Neural cell (in vitro differentiated cells): Measurements from ENCODE around the gene CD81. TPM values are rescaled to one million over a fixed set of nuclear protein-coding genes. Genes with fewer than 3 reads are reported as not detected.

Experiments
- H2AFZ ChIP-seq: fragments of 200-600, 300-800 bp; sonication (generic), shearing (Covaris generic); 2 replicates; pipeline ENCODE4 v1.6.0; 2014; ENCODE audit warnings: low read depth, mild to moderate bottlenecking, antibody characterized with exemption, low read length, moderate library complexity
- H3F3A ChIP-seq: fragments of 200-600 bp; shearing (Covaris generic); 2 replicates; pipeline ENCODE4 v1.6.1; 2016; ENCODE audit warnings: mild to moderate bottlenecking, moderate library complexity, mixed read lengths, antibody characterized with exemption, low read length; ENCODE audit not compliant: insufficient read depth, poor library complexity, severe bottlenecking
- H3K27ac ChIP-seq: fragments of 200-600, 300-800 bp; sonication (generic), shearing (Covaris generic); 2 replicates; pipeline ENCODE4 v1.5.1; 2014; ENCODE audit warnings: mild to moderate bottlenecking, low read length, moderate library complexity
- H3K27me3 ChIP-seq: fragments of 300-800, 200-600 bp; sonication (generic), shearing (Covaris generic); 2 replicates; pipeline ENCODE4 v1.6.0; 2014; ENCODE audit warnings: mild to moderate bottlenecking, low read depth, low read length, moderate library complexity; ENCODE audit not compliant: insufficient read depth
- H3K36me3 ChIP-seq: fragments of 300-800, 200-600 bp; sonication (generic), shearing (Covaris generic); 2 replicates; pipeline ENCODE4 v1.5.1; 2014; ENCODE audit warnings: mild to moderate bottlenecking, antibody characterized with exemption, low read length, moderate library complexity; ENCODE audit not compliant: insufficient read depth
- H3K4me2 ChIP-seq: fragments of 300-800, 200-600 bp; sonication (generic), shearing (Covaris generic); 2 replicates; pipeline ENCODE4 v1.6.0; 2014; ENCODE audit warnings: mild to moderate bottlenecking, low read length
- H3K4me3 ChIP-seq: fragments of 300-800, 200-600 bp; sonication (generic), shearing (Covaris generic); 2 replicates; pipeline ENCODE4 v1.5.1; 2014; ENCODE audit warnings: mild to moderate bottlenecking, low read length, moderate library complexity
- H3K79me2 ChIP-seq: fragments of 200-600 bp; shearing (Covaris generic); replicated peaks from 2 replicates; pipeline ENCODE4 v1.6.0; 2014; ENCODE audit warnings: mild to moderate bottlenecking, low read length, moderate library complexity; ENCODE audit not compliant: insufficient read depth
- H3K9ac ChIP-seq: fragments of 300-800, 200-600 bp; sonication (generic), shearing (Covaris generic); 2 replicates; pipeline ENCODE4 v1.6.1; 2016; ENCODE audit warnings: mild to moderate bottlenecking, low read length, mixed read lengths
- H3K9me2 ChIP-seq: fragments of 200-600 bp; shearing (Covaris generic); 2 replicates; pipeline ENCODE4 v1.6.1; 2016; ENCODE audit warnings: mild to moderate bottlenecking, low read length, mixed read lengths; ENCODE audit not compliant: insufficient read depth
- H3K9me3 ChIP-seq: fragments of 200-600, 300-800 bp; sonication (generic), shearing (Covaris generic); 2 replicates; pipeline ENCODE4 v1.6.1; 2016; ENCODE audit warnings: mild to moderate bottlenecking, mixed run types, low read length, moderate library complexity, mixed read lengths
- H4K20me1 ChIP-seq: fragments of 200-600 bp; shearing (Covaris generic); 2 replicates; pipeline ENCODE4 v1.6.1; 2016; ENCODE audit warnings: mild to moderate bottlenecking, mixed run types; ENCODE audit not compliant: insufficient read depth
- CTCF ChIP-seq: fragments of 450-650 bp; IDR thresholded peaks from 2 replicates; pipeline ENCODE4 v1.5.1; 2014; ENCODE audit warnings: antibody characterized with exemption, mild to moderate bottlenecking, moderate library complexity; ENCODE audit not compliant: poor library complexity, severe bottlenecking
- EP300 ChIP-seq: fragments of 450-650 bp; conservative IDR thresholded peaks from 2 replicates; pipeline ENCODE4 v1.6.1; 2014; ENCODE audit warnings: antibody characterized with exemption, mild to moderate bottlenecking, moderate library complexity; ENCODE audit not compliant: poor library complexity, severe bottlenecking
- EZH2 ChIP-seq: fragments of 200-600, 300-800 bp; shearing (Covaris generic), sonication (generic); IDR thresholded peaks from 2 replicates; pipeline ENCODE4 v1.6.1; 2014; ENCODE audit warnings: antibody characterized with exemption, low read length, borderline replicate concordance, mild to moderate bottlenecking; ENCODE audit not compliant: insufficient read depth, poor library complexity, severe bottlenecking
- MXI1 ChIP-seq: fragments of 450-650 bp; conservative IDR thresholded peaks from 2 replicates; pipeline ENCODE4 v1.6.1; 2014; ENCODE audit warnings: antibody characterized with exemption, mild to moderate bottlenecking; ENCODE audit not compliant: poor library complexity, severe bottlenecking
- POLR2AphosphoS5 ChIP-seq: IDR thresholded peaks from 2 replicates; pipeline ENCODE4 v1.6.1; 2012
- RAD21 ChIP-seq: fragments of 450-650 bp; conservative IDR thresholded peaks from 2 replicates; pipeline ENCODE4 v1.6.1; 2014; ENCODE audit warnings: antibody characterized with exemption, mild to moderate bottlenecking, moderate library complexity
- REST ChIP-seq: IDR thresholded peaks from 2 replicates; pipeline ENCODE4 v1.6.1; 2012; ENCODE audit warnings: borderline replicate concordance
- SMC3 ChIP-seq: fragments of 450-650 bp; conservative IDR thresholded peaks from 2 replicates; pipeline ENCODE4 v1.6.1; 2014; ENCODE audit warnings: antibody characterized with exemption, mild to moderate bottlenecking, moderate library complexity; ENCODE audit not compliant: poor library complexity
- TAF1 ChIP-seq: IDR thresholded peaks from 2 replicates; pipeline ENCODE4 v1.6.1; 2012; ENCODE audit warnings: low read depth
- polyA plus RNA-seq: library from polyadenylated mRNA; depleted of rRNA; stranded (reverse); fragments of >200 nt; gene quantifications from 2 replicates; pipeline ENCODE4 v1.2.3, GENCODE V29; 2014

Gene CD81
- polyA plus RNA-seq, 1 donor from 2014 or later: 97.8 TPM

GRCh38 chr11:2380807-2381350 lies 3.8 kb downstream of the CD81 start:
- H3K4me3 ChIP-seq: no peak overlapping the region
- H3K27ac ChIP-seq: no peak overlapping the region
- no peak overlapping the region for H3K4me2 ChIP-seq
- H3K36me3 ChIP-seq: no peaks in the 10 kb centered on the region
- H3K9me2 ChIP-seq: no peaks in the 10 kb centered on the region
- peaks cover 38% of the 10 kb centered on the region for H3K79me2 ChIP-seq
- H3F3A ChIP-seq: no peaks in the 10 kb centered on the region
- H4K20me1 ChIP-seq: peaks cover 8% of the 10 kb centered on the region
- peaks cover 2% of the 10 kb centered on the region for H3K9me3 ChIP-seq
- H2AFZ ChIP-seq: no peak overlapping the region
- no peak for TF ChIP-seq EZH2
- no peak for TF ChIP-seq EP300
- TF ChIP-seq REST: no peak
- no peak for TF ChIP-seq TAF1
- TF ChIP-seq SMC3: no peak
- TF ChIP-seq POLR2AphosphoS5: no peak
- no peak for TF ChIP-seq MXI1
- TF ChIP-seq RAD21: no peak
- TF ChIP-seq CTCF: no peak
- no peak overlapping the region for H3K9ac ChIP-seq
- no peaks in the 10 kb centered on the region for H3K27me3 ChIP-seq

GRCh38 chr11:2381494-2382128 lies 4.5 kb downstream of the CD81 start:
- Histone ChIP-seq H3K27me3 (no peaks in the 10 kb centered on the region), H3K9ac (no peak overlapping the region), H4K20me1 (peaks cover 8% of the 10 kb centered on the region), H3K4me3 (no peak overlapping the region), H3K36me3 (no peaks in the 10 kb centered on the region), H3K27ac (no peak overlapping the region), H3K9me2 (no peaks in the 10 kb centered on the region), H3K4me2 (no peak overlapping the region), H3K79me2 (peaks cover 38% of the 10 kb centered on the region), H3K9me3 (peaks cover 2% of the 10 kb centered on the region), H2AFZ (no peak overlapping the region), H3F3A (no peaks in the 10 kb centered on the region)
- no peak for TF ChIP-seq REST
